HG03520 (cell line): ENCODE results near the gene UNK.
"Not testable (repeated sequence)": the region's sequence is repeated elsewhere in the genome, so short reads cannot be mapped to it uniquely, and the experiment has no call there.

Experiments used
- ATAC-seq: cut with Tn5 transposase; IDR thresholded peaks from one replicate; pipeline ENCODE4 v1.9.1; 2021; ENCODE audit warnings: mild to moderate bottlenecking, moderate library complexity; ENCODE audit not compliant: unreplicated experiment

The UNK gene

GRCh38 chr17:75753514-75754377, 30.9 kb upstream of the UNK start:
- peak; percentile 50 for ATAC-seq

- no peak for ATAC-seq
These were observed 30.0 kb upstream of the UNK start for GRCh38 chr17:75754378-75755204.

- no peak for ATAC-seq
These were observed 29.3 kb upstream of the UNK start for GRCh38 chr17:75755205-75755901.

GRCh38 chr17:75755990-75756389, 28.6 kb upstream of the UNK start:
- ATAC-seq, result no peak

- no peak for ATAC-seq
These were observed 28.0 kb upstream of the UNK start for GRCh38 chr17:75756451-75757085.

- ATAC-seq, result no peak
These were observed 27.4 kb upstream of the UNK start for GRCh38 chr17:75757086-75757681.

- no peak for ATAC-seq
These were observed 26.3 kb upstream of the UNK start for GRCh38 chr17:75758131-75758905.

- no peak for ATAC-seq
These were observed 25.1 kb upstream of the UNK start for GRCh38 chr17:75759457-75759856.

- ATAC-seq, result not testable (repeated sequence)
These were observed 24.5 kb upstream of the UNK start for GRCh38 chr17:75759978-75760640.

- ATAC-seq, result no peak
These were observed 21.9 kb upstream of the UNK start for GRCh38 chr17:75762513-75763268.

- no peak for ATAC-seq
These were observed 21.4 kb upstream of the UNK start for GRCh38 chr17:75763269-75763607.

- no peak for ATAC-seq
These were observed 20.8 kb upstream of the UNK start for GRCh38 chr17:75763613-75764416.

- no peak for ATAC-seq
These were observed 20.2 kb upstream of the UNK start for GRCh38 chr17:75764417-75764710.

GRCh38 chr17:75764711-75765421, 19.7 kb upstream of the UNK start, which contains the start of gene GALK1:
TSS of gene GALK1 (minus strand) at chr17:75765192. CDS start at chr17:75765136, 56 bp downstream.
- peak; percentile 71 for ATAC-seq

GRCh38 chr17:75765981-75766380, 18.6 kb upstream of the UNK start:
- no peak for ATAC-seq

GRCh38 chr17:75767881-75768280, 16.7 kb upstream of the UNK start:
- no peak for ATAC-seq

- ATAC-seq, result no peak
These were observed 15.1 kb upstream of the UNK start for GRCh38 chr17:75769536-75769935.
